GM23248 (cell line): ENCODE results near the gene LHX5.

Experiments used
- EZH2 ChIP-seq: fragments of 200-600 bp; sonication (generic); IDR thresholded peaks from 2 replicates; pipeline ENCODE4 v1.6.1; 2018; ENCODE audit warnings: antibody characterized with exemption, mild to moderate bottlenecking; ENCODE audit not compliant: insufficient read depth, poor library complexity, severe bottlenecking
- EZH2phosphoT487 ChIP-seq: fragments of 200-600 bp; sonication (generic); IDR thresholded peaks from 2 replicates; pipeline ENCODE4 v1.6.1; 2018; ENCODE audit warnings: antibody characterized with exemption, moderate library complexity, mild to moderate bottlenecking, low read depth; ENCODE audit not compliant: insufficient read depth

DNA sequence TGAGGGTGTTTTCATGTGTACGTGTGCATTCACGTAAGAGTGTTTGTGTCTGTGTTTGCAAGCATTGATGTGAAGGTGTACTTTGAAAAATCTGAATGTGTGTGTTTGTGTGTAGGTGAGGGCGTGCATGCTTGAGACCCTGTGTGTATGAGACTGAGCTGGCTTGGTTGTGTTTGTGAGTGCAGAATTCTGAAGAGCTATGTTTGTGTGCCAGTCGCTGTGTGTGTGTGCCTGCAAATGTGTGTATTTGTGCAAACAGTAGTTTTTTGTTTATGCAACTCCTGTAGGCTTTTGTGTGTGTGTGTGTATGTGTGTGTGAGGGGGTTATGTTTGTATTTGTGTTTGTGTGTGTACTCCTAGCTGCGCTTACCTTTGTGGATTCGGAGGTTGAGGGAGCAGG is 1.7 kb upstream of the LHX5 start:
- TF ChIP-seq EZH2phosphoT487 = no peak
- peak; percentile 72 for TF ChIP-seq EZH2
